ENCODE measurements around the gene YARS2.

Gene YARS2

GRCh38 chr12:32742133-32742532 lies 13.6 kb downstream of the YARS2 start:
- Histone ChIP-seq H3K4me1 (ENCODE audit: insufficient read depth, low read length, severe bottlenecking) (no peaks in the 10 kb centered on the region), H3K4me3 (ENCODE audit: low read depth, low read length, poor library complexity, severe bottlenecking) (no peak overlapping the region), H3F3A (ENCODE audit: insufficient read depth, low read length) (peaks cover under 1% of the 10 kb centered on the region; the same call in 1 of the 2 replicates), H3K9me3 (ENCODE audit: low read length) (no peaks in the 10 kb centered on the region), H3K36me3 (ENCODE audit: insufficient read depth, low read length) (peaks cover 95% of the 10 kb centered on the region), H4K20me1 (ENCODE audit: insufficient read depth, low read length) (no peaks in the 10 kb centered on the region), H3K9me2 (ENCODE audit: low read depth, low read length) (no peaks in the 10 kb centered on the region), H3K79me2 (ENCODE audit: insufficient read depth, low read length) (no peaks in the 10 kb centered on the region), H3K27me3 (ENCODE audit: insufficient read depth, low read length) (no peaks in the 10 kb centered on the region), H3K27ac (ENCODE audit: low read depth, low read length, poor library complexity, severe bottlenecking) (no peak overlapping the region), H3K4me2 (ENCODE audit: low read length) (no peak overlapping the region), H3K9ac (ENCODE audit: low read length) (no peak overlapping the region), H2AFZ (ENCODE audit: low read length) (no peak overlapping the region)
- TF ChIP-seq EZH2 (IDR thresholded peaks at IDR 0.05; ENCODE audit: borderline replicate concordance, low read length) (no peak), CTCF (IDR thresholded peaks at IDR 0.05; ENCODE audit: low read length) (no peak)

- no peak overlapping the region for H3K27ac ChIP-seq (ENCODE audit: low read depth, low read length, poor library complexity, severe bottlenecking)
- H3K4me1 ChIP-seq (ENCODE audit: insufficient read depth, low read length, severe bottlenecking): no peaks in the 10 kb centered on the region
- no peaks in the 10 kb centered on the region for H3K9me2 ChIP-seq (ENCODE audit: low read depth, low read length)
- H3K9me3 ChIP-seq (ENCODE audit: low read length): no peaks in the 10 kb centered on the region
- H3K4me3 ChIP-seq (ENCODE audit: low read depth, low read length, poor library complexity, severe bottlenecking): no peak overlapping the region
- peaks cover 83% of the 10 kb centered on the region for H3K36me3 ChIP-seq (ENCODE audit: insufficient read depth, low read length)
- H2AFZ ChIP-seq (ENCODE audit: low read length): no peak overlapping the region
- no peaks in the 10 kb centered on the region for H3K79me2 ChIP-seq (ENCODE audit: insufficient read depth, low read length)
- TF ChIP-seq CTCF (IDR thresholded peaks at IDR 0.05; ENCODE audit: low read length) (no peak), EZH2 (IDR thresholded peaks at IDR 0.05; ENCODE audit: borderline replicate concordance, low read length) (no peak)
- H3K9ac ChIP-seq (ENCODE audit: low read length): no peak overlapping the region
- no peak overlapping the region for H3K4me2 ChIP-seq (ENCODE audit: low read length)
- no peaks in the 10 kb centered on the region for H3K27me3 ChIP-seq (ENCODE audit: insufficient read depth, low read length)
- H4K20me1 ChIP-seq (ENCODE audit: insufficient read depth, low read length): no peaks in the 10 kb centered on the region
- peaks cover 6% of the 10 kb centered on the region; the same call in 1 of the 2 replicates for H3F3A ChIP-seq (ENCODE audit: insufficient read depth, low read length)
These were observed 16.4 kb downstream of the YARS2 start for GRCh38 chr12:32739279-32739678.

- no peak for TF ChIP-seq CTCF (IDR thresholded peaks at IDR 0.05; ENCODE audit: low read length)
- TF ChIP-seq EZH2 (IDR thresholded peaks at IDR 0.05; ENCODE audit: borderline replicate concordance, low read length): no peak
- Histone ChIP-seq H3K27ac (ENCODE audit: low read depth, low read length, poor library complexity, severe bottlenecking) (no peak overlapping the region), H2AFZ (ENCODE audit: low read length) (no peak overlapping the region), H3K4me2 (ENCODE audit: low read length) (no peak overlapping the region), H3K9me3 (ENCODE audit: low read length) (no peaks in the 10 kb centered on the region), H3K9ac (ENCODE audit: low read length) (no peak overlapping the region), H4K20me1 (ENCODE audit: insufficient read depth, low read length) (no peaks in the 10 kb centered on the region), H3K9me2 (ENCODE audit: low read depth, low read length) (no peaks in the 10 kb centered on the region), H3K79me2 (ENCODE audit: insufficient read depth, low read length) (no peaks in the 10 kb centered on the region), H3K27me3 (ENCODE audit: insufficient read depth, low read length) (no peaks in the 10 kb centered on the region), H3K4me1 (ENCODE audit: insufficient read depth, low read length, severe bottlenecking) (no peaks in the 10 kb centered on the region), H3F3A (ENCODE audit: insufficient read depth, low read length) (peaks cover 6% of the 10 kb centered on the region; the same call in 1 of the 2 replicates), H3K4me3 (ENCODE audit: low read depth, low read length, poor library complexity, severe bottlenecking) (no peak overlapping the region), H3K36me3 (ENCODE audit: insufficient read depth, low read length) (peaks cover 77% of the 10 kb centered on the region)
These were observed 18.0 kb downstream of the YARS2 start for GRCh38 chr12:32737715-32738114.

Data from OCI-LY1 (cell line).